Dedifferentiated amniotic fluid mesenchymal stem cell (primary cell): Measurements from ENCODE around the gene SLAMF7.

ENCODE experiments used
- DNase-seq: peaks from one replicate; pipeline ENCODE4 v3.0.0-alpha.2; 2016; ENCODE audit errors: extremely low spot score

The SLAMF7 gene

GRCh38 chr1:160745551-160745950 lies 6.5 kb downstream of the SLAMF7 start:
- DNase-seq, result no peak

GRCh38 chr1:160746836-160747500 lies 7.9 kb downstream of the SLAMF7 start:
- DNase-seq, result no peak

GRCh38 chr1:160747717-160748116 lies 8.7 kb downstream of the SLAMF7 start:
- DNase-seq, result no peak

DNA sequence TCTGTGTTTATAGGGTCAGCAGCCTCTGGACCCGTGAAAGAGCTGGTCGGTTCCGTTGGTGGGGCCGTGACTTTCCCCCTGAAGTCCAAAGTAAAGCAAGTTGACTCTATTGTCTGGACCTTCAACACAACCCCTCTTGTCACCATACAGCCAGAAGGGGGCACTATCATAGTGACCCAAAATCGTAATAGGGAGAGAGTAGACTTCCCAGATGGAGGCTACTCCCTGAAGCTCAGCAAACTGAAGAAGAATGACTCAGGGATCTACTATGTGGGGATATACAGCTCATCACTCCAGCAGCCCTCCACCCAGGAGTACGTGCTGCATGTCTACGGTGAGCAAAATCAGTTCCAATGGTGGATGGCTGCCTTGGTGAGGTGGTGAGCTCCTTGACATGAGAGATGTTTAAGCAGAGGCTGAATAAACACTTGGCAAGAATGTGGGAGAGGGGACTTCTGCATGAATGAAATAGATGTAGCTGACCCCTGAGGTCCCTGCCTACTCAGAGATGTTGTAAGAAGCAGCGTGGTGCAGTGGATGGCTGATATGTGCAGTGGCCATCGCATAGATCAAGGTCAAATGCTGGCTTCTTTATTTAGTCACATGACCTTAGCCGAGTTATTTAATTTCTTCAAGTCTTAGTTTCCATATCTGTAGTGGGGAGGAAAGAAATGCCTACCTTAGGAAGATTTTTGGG lies 9.3 kb downstream of the SLAMF7 start:
- DNase-seq, result no peak

- DNase-seq, result no peak
Measured at GRCh38 chr1:160748878-160749269, 9.8 kb downstream of the SLAMF7 start.

DNA sequence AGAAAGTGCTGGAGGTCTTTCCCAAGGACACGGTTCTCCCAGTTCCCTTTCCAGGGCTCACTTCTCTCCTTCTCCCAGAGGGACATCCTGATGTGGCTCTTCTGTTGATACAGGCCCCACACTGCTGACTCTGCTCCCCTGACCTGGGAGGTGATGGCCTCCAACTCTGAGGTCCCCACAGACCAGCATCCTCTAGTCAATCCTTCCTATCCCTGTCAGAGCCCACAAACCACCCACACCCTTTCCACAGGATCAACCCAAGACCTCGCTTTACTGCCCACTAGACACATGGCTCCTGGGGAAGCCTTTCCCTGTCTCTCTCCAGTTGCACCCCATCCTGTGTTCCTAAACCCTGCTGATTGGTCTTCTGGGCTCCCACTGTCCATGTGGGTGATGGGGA lies 11.6 kb downstream of the SLAMF7 start:
- no peak for DNase-seq

DNA sequence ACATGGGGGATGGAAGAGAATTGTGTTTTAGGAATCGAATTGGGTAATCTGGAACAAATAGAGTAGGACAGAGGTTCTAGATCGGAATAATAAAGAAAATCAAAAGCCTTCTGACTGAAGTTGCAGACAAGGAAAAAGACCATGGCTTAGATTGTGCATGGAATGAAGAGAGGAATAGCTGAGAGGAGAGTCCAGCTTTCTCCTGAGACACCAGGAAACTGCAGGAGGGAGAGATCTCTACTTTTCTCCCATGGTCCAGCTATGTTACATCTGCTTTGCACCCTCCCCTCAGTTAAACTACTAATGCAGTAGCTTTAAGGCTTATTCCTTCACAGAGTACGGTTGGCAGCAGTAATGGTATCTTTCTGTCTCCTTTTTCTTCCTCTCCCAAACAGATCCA lies 13.4 kb downstream of the SLAMF7 start:
- DNase-seq, result no peak

- DNase-seq, result no peak
Measured at GRCh38 chr1:160752924-160753323, 13.9 kb downstream of the SLAMF7 start.

GRCh38 chr1:160753594-160753993 lies 14.5 kb downstream of the SLAMF7 start:
- DNase-seq, result no peak

- no peak for DNase-seq
Measured at GRCh38 chr1:160755461-160755860, 16.4 kb downstream of the SLAMF7 start.

DNA sequence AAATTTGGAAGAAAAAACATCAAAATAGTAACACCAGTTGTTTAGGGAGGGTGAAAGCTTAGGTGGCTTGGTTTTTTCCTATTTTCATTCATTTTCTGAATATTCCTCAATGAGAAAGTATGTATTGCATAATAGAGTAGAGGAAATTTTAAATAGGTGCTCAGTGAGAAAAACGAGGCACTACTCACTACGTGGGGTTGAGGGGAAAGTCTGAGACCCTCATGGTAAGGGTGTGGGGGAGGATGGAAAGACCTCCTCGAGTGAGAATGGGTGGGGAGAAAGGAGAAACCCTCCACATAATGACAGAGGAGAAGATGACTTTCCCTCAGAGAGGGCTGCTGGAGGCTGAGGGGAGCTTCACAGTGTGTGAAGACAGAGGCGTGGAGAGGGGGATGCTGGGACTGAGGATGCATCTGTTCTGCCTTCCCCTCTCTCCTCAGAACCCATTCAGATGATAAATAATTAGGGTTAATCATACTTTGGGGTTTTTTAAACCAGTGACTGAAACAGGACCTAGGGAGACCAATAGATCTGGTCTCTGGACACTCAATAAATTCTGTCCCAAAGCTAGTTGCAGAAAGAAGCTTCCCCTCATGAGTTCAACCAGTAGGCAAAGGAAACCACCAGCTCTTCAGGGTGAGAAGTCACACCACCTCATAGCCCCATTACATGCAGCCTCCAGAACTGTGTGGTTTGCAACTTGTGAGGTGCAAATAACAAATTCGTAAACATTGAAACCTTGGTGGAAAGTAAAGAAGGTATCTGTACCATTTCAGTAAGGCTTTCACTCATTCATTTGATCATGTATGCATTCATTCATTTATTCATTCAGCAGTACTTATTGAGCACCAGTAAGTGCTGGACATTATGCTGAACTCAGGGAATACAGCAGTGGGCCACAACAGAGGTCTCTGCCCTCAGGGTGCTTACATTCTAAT lies 17.1 kb downstream of the SLAMF7 start:
- DNase-seq, result no peak

DNA sequence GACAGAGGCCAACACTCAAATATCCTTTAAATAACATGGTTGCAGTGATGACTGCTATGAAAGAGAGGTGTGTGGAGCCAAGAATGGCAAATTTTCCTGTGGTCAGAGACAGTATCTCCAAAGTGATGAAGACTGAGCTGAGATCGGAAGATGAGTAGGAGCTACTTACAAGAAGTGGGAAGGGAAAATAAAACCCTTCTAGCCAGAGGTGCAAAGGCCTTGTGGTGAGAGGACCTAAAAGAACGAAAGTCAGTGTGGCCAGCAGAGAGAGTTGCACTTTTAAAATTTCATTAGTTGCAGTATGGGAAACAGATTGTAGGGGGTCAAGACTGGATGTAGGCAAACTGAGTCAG lies 17.8 kb downstream of the SLAMF7 start:
- DNase-seq, result no peak

DNA sequence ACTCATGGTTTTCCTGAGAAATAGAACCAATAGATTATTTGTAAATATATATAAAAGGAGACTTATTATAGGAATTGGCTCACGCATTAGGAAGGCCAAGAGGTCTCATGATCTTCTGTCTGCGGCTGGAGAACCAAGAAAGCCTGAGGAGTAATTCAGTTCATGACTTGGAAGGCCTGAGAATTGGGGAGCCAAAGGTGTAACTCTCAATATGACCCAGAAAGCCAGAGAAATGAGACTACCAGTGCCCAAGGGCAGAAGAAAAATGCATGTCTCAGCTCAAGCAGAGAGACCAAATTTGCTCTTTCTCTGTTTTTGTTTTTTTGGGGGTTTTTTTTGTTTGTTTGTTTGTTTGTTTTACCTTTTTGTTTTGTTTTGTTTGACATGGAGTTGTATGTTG lies 19.5 kb downstream of the SLAMF7 start:
- no peak for DNase-seq

- no peak for DNase-seq
Measured at GRCh38 chr1:160759740-160760139, 20.7 kb downstream of the SLAMF7 start.

GRCh38 chr1:160761046-160761445 lies 22.0 kb downstream of the SLAMF7 start:
- no peak for DNase-seq

- DNase-seq, result no peak
Measured at GRCh38 chr1:160761886-160762285, 22.8 kb downstream of the SLAMF7 start.

- DNase-seq, result no peak
Measured at GRCh38 chr1:160763993-160764392, 24.9 kb downstream of the SLAMF7 start.

GRCh38 chr1:160767395-160768294 lies 28.6 kb downstream of the SLAMF7 start:
- DNase-seq, result no peak

DNA sequence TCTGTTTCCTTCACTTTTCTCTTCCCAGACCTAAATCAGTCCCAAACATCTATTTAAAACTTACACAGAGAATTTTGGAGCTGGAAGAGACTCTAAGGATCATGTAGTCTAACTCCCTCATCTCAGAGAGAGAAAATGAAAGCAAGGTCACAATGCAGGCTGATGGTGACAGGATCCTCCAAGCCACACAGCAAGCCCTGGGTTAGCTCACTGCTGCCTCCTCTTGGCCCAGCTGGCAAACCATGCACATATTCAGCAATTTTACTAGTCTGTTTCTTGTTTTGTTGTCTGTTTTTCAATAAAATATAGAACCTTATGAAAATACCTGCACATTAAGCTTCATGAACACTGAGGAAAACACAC lies 29.2 kb downstream of the SLAMF7 start:
- DNase-seq, result no peak

DNA sequence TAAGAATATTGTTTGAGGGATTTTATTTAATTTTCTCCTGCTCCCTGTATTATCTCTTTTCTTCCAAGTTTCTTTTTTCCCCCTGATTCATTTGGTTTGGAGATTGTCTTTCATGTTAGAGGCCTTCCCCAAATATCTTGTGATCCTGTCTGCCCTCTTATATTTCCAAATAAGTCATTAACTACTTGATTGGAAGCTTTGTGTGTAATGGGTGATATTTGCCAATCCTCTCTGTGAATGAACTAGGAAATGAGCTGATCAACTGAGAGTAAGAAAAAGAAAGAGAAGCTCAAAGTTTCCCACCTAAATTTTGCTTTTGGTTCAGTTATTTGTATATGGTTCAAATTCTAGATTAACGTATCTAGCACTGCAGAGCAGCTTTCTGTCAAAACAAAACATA lies 33.3 kb downstream of the SLAMF7 start:
- no peak for DNase-seq

DNA sequence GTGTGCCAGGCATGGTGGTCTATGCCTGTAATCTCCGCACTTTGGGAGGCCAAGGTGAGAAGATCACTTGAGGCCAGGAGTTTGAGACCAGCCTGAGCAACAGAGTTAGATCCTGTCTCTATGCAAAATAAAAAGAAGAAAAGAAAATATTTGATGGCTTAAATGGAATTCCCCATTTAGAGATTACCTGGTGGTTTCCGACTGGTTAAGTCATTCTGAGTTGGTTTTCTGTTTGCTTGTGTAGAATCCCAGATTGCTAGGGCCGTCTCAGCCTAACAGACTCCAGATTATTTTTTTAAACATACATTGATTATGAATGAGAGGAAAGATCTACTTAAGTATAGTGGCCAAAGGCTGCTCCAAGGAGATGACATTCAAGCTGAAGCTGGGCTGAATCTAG lies 34.0 kb downstream of the SLAMF7 start:
- no peak for DNase-seq
